Breast epithelium (tissue), 3 donors: ENCODE results near the gene C1S.
"Not testable (repeated sequence)": the region's sequence is repeated elsewhere in the genome, so short reads cannot be mapped to it uniquely, and the experiment has no call there.

Source experiments
- POLR2A ChIP-seq: fragments of 450-650 bp; IDR thresholded peaks from one replicate; pipeline ENCODE4 v1.6.1; 2016; ENCODE audit warnings: antibody characterized with exemption, mild to moderate bottlenecking, moderate library complexity
- POLR2AphosphoS5 ChIP-seq, 3 donors: sonication (generic); formaldehyde crosslinking; IDR thresholded peaks; one replicate each; pipeline ENCODE4 v1.6.1; 2017; ENCODE audit warnings: antibody characterized with exemption in 3 of 3
- TF ChIP-seq, protein P1 (sequence below), 3 donors: fragments of 450-650 bp; IDR thresholded peaks; one replicate each; pipeline ENCODE4 v1.5.1; 2016 to 2017; ENCODE audit warnings: antibody characterized with exemption in 3 of 3, mild to moderate bottlenecking in 3 of 3, moderate library complexity in 3 of 3

- TF ChIP-seq, protein P1, sequence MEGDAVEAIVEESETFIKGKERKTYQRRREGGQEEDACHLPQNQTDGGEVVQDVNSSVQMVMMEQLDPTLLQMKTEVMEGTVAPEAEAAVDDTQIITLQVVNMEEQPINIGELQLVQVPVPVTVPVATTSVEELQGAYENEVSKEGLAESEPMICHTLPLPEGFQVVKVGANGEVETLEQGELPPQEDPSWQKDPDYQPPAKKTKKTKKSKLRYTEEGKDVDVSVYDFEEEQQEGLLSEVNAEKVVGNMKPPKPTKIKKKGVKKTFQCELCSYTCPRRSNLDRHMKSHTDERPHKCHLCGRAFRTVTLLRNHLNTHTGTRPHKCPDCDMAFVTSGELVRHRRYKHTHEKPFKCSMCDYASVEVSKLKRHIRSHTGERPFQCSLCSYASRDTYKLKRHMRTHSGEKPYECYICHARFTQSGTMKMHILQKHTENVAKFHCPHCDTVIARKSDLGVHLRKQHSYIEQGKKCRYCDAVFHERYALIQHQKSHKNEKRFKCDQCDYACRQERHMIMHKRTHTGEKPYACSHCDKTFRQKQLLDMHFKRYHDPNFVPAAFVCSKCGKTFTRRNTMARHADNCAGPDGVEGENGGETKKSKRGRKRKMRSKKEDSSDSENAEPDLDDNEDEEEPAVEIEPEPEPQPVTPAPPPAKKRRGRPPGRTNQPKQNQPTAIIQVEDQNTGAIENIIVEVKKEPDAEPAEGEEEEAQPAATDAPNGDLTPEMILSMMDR (IDR thresholded peaks at IDR 0.05) = not testable (repeated sequence)
- not testable (repeated sequence) for TF ChIP-seq POLR2A; POLR2AphosphoS5 (IDR thresholded peaks at IDR 0.05)
Measured at GRCh38 chr12:7049973-7050372, 10.5 kb upstream of the C1S start.
